GM21723 (cell line): Measurements from ENCODE around the gene RCC1.
"Not testable (repeated sequence)": the region's sequence is repeated elsewhere in the genome, so short reads cannot be mapped to it uniquely, and the experiment has no call there.

Experiments
- ATAC-seq: cut with Tn5 transposase; IDR thresholded peaks from one replicate; pipeline ENCODE4 v1.9.1; 2021; ENCODE audit warnings: mild to moderate bottlenecking, moderate library complexity; ENCODE audit not compliant: unreplicated experiment

Gene RCC1, protein sequence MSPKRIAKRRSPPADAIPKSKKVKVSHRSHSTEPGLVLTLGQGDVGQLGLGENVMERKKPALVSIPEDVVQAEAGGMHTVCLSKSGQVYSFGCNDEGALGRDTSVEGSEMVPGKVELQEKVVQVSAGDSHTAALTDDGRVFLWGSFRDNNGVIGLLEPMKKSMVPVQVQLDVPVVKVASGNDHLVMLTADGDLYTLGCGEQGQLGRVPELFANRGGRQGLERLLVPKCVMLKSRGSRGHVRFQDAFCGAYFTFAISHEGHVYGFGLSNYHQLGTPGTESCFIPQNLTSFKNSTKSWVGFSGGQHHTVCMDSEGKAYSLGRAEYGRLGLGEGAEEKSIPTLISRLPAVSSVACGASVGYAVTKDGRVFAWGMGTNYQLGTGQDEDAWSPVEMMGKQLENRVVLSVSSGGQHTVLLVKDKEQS

DNA sequence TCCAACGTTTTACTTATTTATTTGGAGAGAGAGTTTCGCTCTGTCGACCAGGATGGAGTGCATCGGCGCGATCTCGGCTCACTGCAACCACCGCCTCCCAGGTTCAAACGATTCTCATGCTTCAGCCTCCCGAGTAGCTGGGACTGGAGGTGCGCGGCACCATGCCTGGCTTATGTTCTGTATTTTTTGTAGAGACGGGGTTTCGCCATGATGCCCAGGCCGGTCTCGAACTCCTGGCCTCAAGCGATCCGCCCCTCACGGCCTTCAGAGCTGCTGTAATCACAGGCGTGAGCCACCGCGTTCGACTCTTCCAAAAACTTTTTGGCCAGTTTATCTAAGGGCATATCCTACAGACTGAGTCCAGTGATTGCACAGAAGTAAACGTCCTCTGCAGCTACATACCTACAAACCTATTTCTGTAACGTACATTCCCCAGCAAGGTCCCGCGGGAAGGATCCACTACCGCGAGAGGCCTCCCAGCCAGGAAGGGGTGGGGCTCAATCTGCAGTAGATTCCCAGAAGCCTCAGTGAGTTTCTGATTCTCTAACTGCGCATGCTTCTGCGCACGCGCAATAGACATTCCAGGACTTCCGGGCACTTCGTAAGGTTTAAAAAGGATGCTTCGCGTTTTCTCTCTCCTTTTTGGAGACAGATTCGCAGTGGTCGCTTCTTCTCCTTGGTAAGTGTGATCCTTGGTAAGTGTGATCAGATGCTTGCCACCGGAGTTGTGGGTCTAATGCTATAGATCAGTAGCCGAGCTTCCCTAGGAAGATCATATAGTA is at the start of gene RCC1:
Gene RCC1 (plus strand): TSS at position 638 of the 782 bp plus-strand sequence. CDS start 23,824 bp downstream, outside the sequence.
- peak; percentile 78 for ATAC-seq

GRCh38 chr1:28456078-28456477 is 49.8 kb upstream of the RCC1 start:
- no peak for ATAC-seq

DNA sequence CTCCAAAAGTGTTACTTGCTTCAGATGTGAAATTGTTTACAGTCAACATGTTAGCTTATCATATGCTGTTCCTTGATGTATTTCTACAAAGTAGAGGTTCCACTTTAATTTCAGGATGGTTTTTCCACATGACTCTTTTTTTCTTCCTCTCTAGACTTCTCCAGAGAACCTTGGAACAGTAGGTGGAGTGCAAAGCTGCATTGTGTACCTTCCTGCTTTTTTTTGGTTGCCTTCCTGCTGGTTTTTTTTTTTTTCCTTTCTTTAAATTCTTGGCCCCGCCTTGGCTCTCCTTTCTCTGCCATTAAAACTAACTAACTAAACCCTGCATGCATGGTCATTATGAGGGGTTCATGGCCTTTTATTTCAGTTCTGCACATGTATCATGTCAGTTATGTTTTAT is 48.2 kb upstream of the RCC1 start:
- ATAC-seq, result no peak

- no peak for ATAC-seq
Measured at GRCh38 chr1:28458237-28459228, 47.3 kb upstream of the RCC1 start.

DNA sequence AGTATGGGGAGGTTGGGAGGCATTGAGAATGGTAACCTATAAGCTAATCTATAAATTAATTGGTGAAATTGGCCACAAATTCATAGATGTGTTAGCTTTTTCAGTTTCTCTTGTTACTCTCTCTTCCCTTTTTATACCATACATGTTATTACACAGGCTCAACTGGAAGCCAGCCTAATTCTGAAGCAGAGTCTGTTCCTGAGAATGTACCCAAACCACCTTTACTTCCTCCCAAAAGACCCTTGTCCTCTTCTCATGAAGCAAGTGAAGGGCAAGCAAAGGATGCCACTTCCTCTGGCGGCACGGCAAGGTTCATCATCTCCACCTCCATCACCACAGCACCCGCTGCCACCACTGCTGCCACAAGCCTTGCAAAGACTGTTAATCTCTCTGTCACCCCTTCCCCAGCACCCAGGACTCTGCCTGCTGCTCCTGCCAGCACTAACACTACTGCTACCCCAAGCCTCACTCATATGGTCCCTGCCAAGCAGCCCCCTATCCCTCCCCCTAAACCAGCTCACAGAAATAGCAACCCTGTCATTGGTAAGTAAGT is 39.5 kb upstream of the RCC1 start:
- ATAC-seq, result no peak

DNA sequence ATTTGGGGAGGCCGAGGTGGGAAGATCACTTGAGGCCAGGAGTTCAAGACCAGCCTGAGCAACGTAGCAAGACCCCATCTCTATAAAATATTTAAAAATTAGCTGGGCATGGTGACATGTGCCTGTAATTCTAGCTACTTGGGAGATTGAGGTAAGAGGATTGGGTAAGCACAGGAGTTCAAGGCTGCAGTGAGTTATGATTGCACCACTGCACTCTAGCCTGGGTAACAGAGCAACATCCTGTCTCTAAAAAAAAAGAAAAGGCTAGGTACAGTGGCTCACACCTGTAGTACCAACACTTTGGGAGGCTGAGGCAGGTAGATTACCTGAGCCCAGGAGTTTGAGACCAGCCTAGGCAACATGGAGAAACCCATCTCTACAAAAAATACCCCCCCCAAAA is 35.7 kb upstream of the RCC1 start:
- no peak for ATAC-seq

- not testable (repeated sequence) for ATAC-seq
Measured at GRCh38 chr1:28479497-28479896, 26.3 kb upstream of the RCC1 start.

GRCh38 chr1:28480308-28480707 is 25.5 kb upstream of the RCC1 start:
- ATAC-seq, result no peak

DNA sequence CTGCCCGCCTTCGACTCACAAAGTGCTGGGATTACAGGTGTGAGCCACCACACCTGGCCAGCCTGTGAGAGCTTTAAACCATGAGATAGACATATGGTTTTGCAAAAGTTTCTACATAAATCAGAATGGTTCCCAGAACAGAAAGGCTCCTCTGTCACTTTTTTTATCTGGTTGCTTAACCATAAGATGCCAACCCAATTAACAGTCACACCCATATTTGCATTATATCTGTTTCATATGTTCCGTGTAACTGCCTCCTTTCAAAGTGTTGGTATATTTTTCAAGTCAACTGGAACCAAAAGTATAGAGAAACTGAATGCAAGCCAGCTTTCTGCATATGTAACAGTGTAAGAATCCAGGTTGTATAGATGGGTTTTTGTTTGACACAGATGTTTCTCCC is 23.7 kb upstream of the RCC1 start:
- no peak for ATAC-seq

DNA sequence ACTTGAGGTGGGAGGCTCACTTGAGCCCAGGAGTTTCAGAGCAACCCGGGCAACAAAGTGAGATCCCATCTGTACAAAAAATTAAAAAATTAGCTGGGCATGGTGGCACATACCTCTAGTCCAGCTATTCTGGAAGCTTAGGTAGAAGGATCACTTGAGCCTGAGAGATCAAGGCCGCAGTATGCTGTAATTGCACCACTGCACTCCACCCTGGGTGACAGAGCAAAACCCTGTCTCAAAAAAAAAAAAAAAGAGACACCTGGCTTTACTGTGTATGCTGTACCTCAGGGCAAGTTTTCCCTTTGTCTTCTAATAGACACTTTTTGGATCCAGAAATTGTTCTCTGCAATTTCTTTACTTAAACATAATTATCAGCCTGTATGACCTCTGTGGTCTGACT is 23.1 kb upstream of the RCC1 start:
- ATAC-seq, result no peak

DNA sequence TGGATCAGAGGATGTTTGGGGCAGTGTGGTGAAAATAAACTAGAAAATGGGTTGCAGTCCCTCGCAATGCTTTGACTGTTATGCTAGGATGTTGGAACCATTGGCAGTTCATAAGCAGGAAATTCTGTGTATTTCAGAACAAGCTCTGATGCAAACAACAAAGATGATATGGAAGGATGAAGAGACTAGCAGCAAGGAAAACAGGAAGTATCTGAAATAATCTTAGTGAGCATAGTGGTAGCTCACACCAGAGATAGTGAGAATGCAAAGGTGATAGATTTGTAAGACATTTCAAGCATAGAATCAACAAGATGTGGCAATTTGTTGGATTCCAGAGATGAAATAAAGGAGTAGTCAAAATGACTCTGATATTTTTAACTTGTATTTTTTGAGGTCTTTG is 11.1 kb upstream of the RCC1 start:
- ATAC-seq, result no peak

DNA sequence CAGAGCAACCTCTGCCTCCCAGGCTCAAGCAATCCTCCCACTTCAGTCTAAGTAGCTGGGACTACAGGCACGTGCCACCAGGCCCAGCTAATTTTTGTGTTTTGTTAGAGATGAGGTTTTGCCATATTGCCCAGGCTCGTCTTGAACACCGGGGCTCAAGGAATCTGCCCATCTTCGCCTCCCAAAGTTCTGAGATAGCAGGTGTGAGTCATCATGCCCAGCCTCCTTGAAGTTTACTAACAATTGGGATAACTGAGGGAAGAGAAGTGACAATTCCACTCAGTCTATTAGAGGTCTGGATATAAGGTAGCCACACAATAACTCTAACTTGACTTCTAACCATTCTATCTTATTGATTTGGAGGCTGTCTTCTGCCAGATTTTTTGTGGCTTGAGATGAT is 6.3 kb upstream of the RCC1 start:
- no peak for ATAC-seq

- no peak for ATAC-seq
Measured at GRCh38 chr1:28501925-28502324, 3.9 kb upstream of the RCC1 start.

DNA sequence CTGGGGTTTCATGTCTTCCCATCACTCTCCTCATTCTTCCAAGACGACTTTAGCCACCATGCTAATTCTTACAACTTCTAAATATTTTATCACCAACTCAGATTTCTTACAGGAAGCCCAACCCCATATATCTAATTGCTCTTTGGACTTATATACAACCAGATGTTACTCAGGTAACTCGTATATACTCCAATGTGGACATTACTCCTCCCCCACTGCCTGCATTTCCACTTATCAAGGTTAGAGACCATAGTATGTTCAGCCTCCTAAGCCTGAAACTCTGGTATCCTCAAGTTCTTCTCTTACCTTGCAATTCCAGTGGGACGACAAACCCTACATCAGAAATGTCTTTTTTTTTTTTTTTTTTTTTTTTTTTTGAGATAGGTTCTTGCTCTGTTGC is 2.7 kb upstream of the RCC1 start:
- no peak for ATAC-seq

- ATAC-seq, result no peak
Measured at GRCh38 chr1:28506907-28507246, 1.0 kb downstream of the RCC1 start.

DNA sequence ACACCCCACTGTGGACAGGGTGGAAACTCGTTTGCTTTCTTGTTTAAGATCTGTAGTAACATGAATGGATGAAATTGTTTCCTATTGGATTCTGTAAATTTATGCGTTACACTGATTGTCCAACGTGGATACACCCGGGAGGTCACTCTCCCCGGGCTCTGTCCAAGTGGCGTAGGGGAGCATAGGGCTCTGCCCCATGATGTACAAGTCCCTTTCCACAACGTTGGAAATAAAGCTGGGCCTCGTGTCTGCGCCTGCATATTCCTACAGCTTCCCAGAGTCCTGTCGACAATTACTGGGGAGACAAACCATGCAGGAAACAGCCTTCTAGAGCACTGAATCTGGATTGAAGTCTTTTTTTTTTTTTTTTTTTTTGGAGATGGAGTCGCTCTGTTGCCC is 1.4 kb downstream of the RCC1 start:
- ATAC-seq, result no peak

GRCh38 chr1:28507646-28508434 is 2.0 kb downstream of the RCC1 start:
- no peak for ATAC-seq

DNA sequence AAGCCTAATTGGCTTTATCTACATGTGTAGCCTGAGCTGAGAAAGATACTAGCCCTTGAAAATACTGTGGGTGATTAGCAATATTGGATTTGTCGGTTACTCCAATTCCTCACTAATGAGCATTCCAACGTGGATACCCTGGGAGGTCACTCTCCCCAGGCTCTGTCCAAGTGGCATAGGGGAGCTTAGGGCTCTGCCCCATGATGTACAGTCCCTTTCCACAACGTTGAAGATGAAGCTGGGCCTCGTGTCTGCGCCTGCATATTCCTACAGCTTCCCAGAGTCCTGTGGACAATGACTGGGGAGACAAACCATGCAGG is 2.6 kb downstream of the RCC1 start:
- no peak for ATAC-seq

- no peak for ATAC-seq
Measured at GRCh38 chr1:28509705-28510272, 3.9 kb downstream of the RCC1 start.
